ENCODE data around the gene COL18A1. TPM values are rescaled to one million over a fixed set of nuclear protein-coding genes. Genes with fewer than 3 reads are reported as not detected.

Gene COL18A1
- total RNA-seq, 1 donor from 2014 or later: 515 TPM

DNA sequence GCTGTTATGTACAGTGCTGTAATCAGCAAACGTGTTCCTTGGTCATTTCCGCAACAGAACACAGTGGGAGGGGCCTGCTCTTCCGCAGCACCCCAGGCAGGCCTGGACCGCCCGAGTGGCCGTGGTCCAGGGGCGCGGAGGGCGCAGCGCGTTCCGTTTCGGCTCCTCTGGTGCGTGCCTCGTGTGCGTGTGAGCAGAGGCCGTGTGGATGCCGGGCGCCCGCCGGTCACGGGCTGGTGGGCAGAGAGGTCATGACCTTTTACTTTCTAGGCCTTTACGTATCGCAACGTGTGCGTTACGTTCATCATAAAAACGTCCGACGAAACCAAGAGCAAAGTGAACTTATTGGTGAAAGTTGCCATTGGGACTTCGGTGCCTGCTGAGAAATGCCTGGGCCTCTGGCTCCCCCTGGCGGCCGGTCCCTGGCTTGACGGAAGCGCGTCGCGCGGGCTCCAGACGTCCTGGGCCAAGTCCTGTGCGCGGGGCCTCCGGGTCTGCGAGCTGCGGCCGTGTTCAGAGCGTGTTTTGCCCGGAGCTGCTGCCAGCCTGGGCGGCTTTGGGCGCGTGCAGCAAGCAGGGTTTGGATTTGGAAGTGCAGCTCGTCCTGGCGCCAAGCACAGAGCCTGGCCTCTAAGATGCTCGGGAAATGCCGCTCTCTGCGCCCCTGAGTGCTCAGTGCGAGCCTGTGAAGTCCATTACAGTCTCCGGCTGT, 34.4 kb downstream of the COL18A1 start:
- Mint-ChIP-seq H3K9me3 (ENCODE audit: unreplicated experiment) (no peaks in the 10 kb centered on the region), H3K27me3 (ENCODE audit: unreplicated experiment) (no peaks in the 10 kb centered on the region), H3K4me1 (ENCODE audit: unreplicated experiment) (peaks cover 31% of the 10 kb centered on the region), H3K4me3 (ENCODE audit: unreplicated experiment) (no peak overlapping the region), H3K36me3 (ENCODE audit: unreplicated experiment) (peaks cover 3% of the 10 kb centered on the region), H3K27ac (ENCODE audit: unreplicated experiment) (peak overlapping the region; percentile 23)
- TF ChIP-seq, protein P1, sequence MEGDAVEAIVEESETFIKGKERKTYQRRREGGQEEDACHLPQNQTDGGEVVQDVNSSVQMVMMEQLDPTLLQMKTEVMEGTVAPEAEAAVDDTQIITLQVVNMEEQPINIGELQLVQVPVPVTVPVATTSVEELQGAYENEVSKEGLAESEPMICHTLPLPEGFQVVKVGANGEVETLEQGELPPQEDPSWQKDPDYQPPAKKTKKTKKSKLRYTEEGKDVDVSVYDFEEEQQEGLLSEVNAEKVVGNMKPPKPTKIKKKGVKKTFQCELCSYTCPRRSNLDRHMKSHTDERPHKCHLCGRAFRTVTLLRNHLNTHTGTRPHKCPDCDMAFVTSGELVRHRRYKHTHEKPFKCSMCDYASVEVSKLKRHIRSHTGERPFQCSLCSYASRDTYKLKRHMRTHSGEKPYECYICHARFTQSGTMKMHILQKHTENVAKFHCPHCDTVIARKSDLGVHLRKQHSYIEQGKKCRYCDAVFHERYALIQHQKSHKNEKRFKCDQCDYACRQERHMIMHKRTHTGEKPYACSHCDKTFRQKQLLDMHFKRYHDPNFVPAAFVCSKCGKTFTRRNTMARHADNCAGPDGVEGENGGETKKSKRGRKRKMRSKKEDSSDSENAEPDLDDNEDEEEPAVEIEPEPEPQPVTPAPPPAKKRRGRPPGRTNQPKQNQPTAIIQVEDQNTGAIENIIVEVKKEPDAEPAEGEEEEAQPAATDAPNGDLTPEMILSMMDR (IDR thresholded peaks at IDR 0.05): peak; percentile 97
- DNase-seq (ENCODE audit: extremely low spot score, unreplicated experiment): peak; percentile 94

DNA sequence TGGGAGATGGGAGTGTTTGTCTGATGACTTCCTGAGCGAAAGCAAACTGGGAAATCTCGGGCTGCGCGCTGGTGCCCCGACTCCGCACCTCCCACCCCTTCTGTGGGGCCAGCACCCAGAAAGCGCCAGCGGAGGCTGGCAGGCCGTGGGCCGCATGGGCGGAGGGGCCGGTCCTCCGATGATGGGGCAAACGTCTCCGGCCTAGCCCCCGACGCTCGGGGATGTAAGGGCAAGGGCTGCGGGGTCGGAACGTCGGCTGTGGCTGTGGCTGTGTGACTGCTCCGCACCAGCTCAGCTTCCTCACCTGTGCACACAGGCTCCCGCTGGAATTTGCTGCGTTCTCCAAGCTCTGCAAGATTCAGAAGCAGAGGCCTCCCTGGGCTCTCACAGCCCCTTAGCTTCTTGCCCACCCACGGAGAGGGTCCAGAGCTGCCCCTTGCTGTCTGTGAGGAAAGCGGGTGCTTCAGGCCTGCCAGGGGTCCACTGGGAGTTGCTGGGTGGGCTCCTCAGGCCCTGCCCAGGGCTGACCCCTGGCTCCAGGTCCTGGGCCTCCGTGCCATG, 35.0 kb downstream of the COL18A1 start:
- Mint-ChIP-seq H3K9me3 (ENCODE audit: unreplicated experiment) (no peaks in the 10 kb centered on the region), H3K27ac (ENCODE audit: unreplicated experiment) (no peak overlapping the region), H3K27me3 (ENCODE audit: unreplicated experiment) (no peaks in the 10 kb centered on the region), H3K4me1 (ENCODE audit: unreplicated experiment) (peaks cover 27% of the 10 kb centered on the region), H3K36me3 (ENCODE audit: unreplicated experiment) (peaks cover 3% of the 10 kb centered on the region), H3K4me3 (ENCODE audit: unreplicated experiment) (no peak overlapping the region)
- TF ChIP-seq, protein P1 (IDR thresholded peaks at IDR 0.05): no peak
- no peak for DNase-seq (ENCODE audit: extremely low spot score, unreplicated experiment)

DNA sequence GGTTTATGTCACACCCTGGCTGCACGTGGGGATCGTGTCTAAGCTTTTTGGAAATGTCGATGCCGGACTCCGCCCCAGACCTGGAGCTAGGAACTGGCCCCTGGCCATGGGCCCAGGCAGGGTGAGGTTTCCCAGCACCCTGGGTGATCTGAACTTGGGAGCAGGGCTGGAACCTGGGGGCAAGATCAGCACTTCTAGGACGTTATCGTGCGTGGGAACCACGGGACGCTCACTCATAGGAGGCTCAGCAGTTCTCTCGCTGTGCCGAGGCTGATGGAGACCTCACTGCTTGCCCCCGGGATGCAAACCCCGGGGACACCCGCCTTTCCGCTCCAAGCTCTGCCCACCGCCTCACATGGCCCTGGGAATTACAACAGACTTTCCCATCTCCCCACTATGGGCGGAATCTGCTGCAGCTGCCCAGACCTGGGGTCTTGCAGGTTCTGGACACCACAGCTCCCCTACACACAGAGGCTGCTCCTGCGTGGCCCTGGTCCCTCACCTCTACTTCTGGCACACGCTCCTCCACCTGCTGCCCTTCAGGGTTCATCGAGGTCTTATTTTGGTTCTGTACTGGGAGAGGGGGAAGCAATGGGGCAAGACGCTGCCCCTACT, 35.9 kb downstream of the COL18A1 start:
- DNase-seq (ENCODE audit: extremely low spot score, unreplicated experiment): no peak
- H3K27me3 Mint-ChIP-seq (ENCODE audit: unreplicated experiment): no peaks in the 10 kb centered on the region
- H3K9me3 Mint-ChIP-seq (ENCODE audit: unreplicated experiment): no peaks in the 10 kb centered on the region
- TF ChIP-seq, protein P1 (IDR thresholded peaks at IDR 0.05): no peak
- H3K4me3 Mint-ChIP-seq (ENCODE audit: unreplicated experiment): no peak overlapping the region
- peaks cover 7% of the 10 kb centered on the region for H3K36me3 Mint-ChIP-seq (ENCODE audit: unreplicated experiment)
- peaks cover 25% of the 10 kb centered on the region for H3K4me1 Mint-ChIP-seq (ENCODE audit: unreplicated experiment)
- no peak overlapping the region for H3K27ac Mint-ChIP-seq (ENCODE audit: unreplicated experiment)

DNA sequence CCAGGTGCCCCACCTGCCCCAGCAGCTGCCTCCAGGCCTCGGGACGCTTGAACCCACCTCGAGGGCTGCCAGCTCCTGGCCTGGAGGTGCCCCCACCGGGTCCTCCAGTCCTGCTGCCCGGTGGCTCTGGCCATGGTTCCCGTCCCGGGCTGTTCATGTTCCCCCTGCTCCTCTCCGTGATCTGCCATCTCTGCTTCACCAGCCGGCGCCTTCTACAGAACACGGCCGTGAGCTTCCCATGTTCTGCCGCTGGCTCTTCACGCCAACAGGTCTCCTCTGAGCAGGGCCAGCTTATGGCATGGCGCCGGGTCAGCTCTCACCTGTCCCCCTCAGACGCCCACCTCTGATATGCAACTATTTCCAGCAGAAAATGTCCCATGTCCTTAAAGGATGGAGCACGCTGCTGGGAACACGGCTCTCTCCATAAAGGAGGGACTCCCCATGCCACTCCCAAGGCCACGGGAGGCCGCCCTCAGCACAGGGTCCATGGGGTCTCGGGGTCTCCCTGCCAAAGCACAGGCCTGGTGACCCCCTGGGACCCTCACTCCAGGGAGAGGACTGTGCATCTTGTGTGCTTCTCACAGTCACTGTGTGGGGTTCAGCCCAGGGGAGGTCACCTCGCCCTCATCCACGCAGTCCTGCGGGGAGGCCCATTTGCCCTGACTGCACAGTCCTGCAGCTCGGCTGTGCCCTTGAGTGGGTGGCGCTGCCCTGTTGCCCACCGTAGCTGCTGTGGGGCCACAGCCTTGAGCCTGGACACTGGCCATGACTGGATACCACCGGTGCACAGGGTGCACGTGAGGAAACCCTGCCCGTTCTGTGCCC, 36.7 kb downstream of the COL18A1 start:
- TF ChIP-seq, protein P1 (IDR thresholded peaks at IDR 0.05): no peak
- peaks cover 7% of the 10 kb centered on the region for H3K36me3 Mint-ChIP-seq (ENCODE audit: unreplicated experiment)
- no peak overlapping the region for H3K4me3 Mint-ChIP-seq (ENCODE audit: unreplicated experiment)
- H3K27ac Mint-ChIP-seq (ENCODE audit: unreplicated experiment): no peak overlapping the region
- DNase-seq (ENCODE audit: extremely low spot score, unreplicated experiment): no peak
- no peaks in the 10 kb centered on the region for H3K27me3 Mint-ChIP-seq (ENCODE audit: unreplicated experiment)
- no peaks in the 10 kb centered on the region for H3K9me3 Mint-ChIP-seq (ENCODE audit: unreplicated experiment)
- H3K4me1 Mint-ChIP-seq (ENCODE audit: unreplicated experiment): peaks cover 20% of the 10 kb centered on the region

Data from osteocyte (in vitro differentiated cells).